H1 (cell line): Measurements from ENCODE around the gene SGCG. TPM values are rescaled to one million over a fixed set of nuclear protein-coding genes. Genes with fewer than 3 reads are reported as not detected.

Source experiments
- ATF3 ChIP-seq: IDR thresholded peaks from 2 replicates; pipeline ENCODE4 v1.6.1; 2011; ENCODE audit warnings: low read depth, mild to moderate bottlenecking, low read length; ENCODE audit not compliant: insufficient read depth
- KDM5A ChIP-seq: fragments of 200-600 bp; IDR thresholded peaks from 2 replicates; pipeline ENCODE4 v1.7.1; 2012; ENCODE audit warnings: mild to moderate bottlenecking, low read length, inconsistent platforms, mixed read lengths
- polyA plus RNA-seq, 7 experiments: library from polyadenylated mRNA; depleted of rRNA in 3 of 7; stranded (reverse) in 5 of 7; unstranded in 2 of 7; fragments of >200 nt in 5 of 7; fragments of 200-250 nt in 2 of 7; gene quantifications; 1 replicate in 5 of 7; 2 replicates in 1 of 7; 4 replicates in 1 of 7; pipeline versions ENCODE4 v1.2.1 to v1.2.3, GENCODE V29; 2011 to 2013; ENCODE audit warnings: missing spikeins in 2 of 7, mixed read lengths in 2 of 7
- small RNA-seq: library from polyadenylated mRNA; stranded (forward); fragments of <200 nt; extraction: miRNeasy Mini kit (QIAGEN cat#:217004); gene quantifications from one replicate; pipeline ENCODE3, GENCODE V24; 2013; ENCODE audit not compliant: insufficient read depth
- total RNA-seq: library from RNA; stranded (reverse); fragmentation: NEBNext Ultra II Directional; extraction: Animal tissue kit (Norgen Biotek cat#: 25700); gene quantifications from 2 replicates; pipeline ENCODE4 v1.2.1, GENCODE V29; 2021

Gene SGCG
- total and polyA plus RNA-seq, 2 of the 8 experiments (the other 6 are each of a cell fraction or from before 2014, with no cell fraction given) = 0.05 TPM; not detected in 1

- no peak for TF ChIP-seq ATF3
- no peak for TF ChIP-seq KDM5A
Observed at GRCh38 chr13:23372264-23372906, 191.6 kb downstream of the SGCG start (continued).

Small RNA genes lying within 50 kb of the gene (small RNA-seq; reads per million reads assigned to genes)
- gene RNU6-58P (not detected), gene RNY3P4 (not detected)
